ENCODE results near the gene EIF4E2.

DNA sequence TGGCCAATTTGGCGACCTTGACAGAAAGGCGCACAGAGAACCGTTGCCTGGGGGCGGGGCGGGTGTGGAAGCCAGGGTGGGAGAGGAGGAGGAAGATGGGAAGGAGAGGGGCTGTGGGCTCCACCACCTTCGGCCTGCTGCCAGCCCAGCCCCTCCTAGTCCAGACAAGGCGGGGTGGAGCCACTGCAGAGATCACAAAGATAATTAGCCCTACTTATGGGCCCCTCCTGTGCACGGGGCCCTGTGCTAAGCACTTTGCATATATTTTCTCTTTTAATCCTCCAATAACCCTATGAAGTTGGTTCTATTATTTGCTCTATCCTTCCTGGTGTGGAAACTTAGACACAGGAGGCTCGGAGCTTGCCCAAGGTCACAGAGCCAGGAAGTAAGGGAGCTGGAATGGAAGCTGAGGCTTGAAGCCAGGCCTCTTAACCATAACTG lies 49.1 kb upstream of the EIF4E2 start:
- TF ChIP-seq, protein P1, sequence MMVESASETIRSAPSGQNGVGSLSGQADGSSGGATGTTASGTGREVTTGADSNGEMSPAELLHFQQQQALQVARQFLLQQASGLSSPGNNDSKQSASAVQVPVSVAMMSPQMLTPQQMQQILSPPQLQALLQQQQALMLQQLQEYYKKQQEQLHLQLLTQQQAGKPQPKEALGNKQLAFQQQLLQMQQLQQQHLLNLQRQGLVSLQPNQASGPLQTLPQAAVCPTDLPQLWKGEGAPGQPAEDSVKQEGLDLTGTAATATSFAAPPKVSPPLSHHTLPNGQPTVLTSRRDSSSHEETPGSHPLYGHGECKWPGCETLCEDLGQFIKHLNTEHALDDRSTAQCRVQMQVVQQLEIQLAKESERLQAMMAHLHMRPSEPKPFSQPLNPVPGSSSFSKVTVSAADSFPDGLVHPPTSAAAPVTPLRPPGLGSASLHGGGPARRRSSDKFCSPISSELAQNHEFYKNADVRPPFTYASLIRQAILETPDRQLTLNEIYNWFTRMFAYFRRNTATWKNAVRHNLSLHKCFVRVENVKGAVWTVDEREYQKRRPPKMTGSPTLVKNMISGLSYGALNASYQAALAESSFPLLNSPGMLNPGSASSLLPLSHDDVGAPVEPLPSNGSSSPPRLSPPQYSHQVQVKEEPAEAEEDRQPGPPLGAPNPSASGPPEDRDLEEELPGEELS (CRISPR knock-in tag; IDR thresholded peaks at IDR 0.05), result no peak
- TF ChIP-seq CTCF (IDR thresholded peaks at IDR 0.05) (no peak), IRF2 (CRISPR knock-in tag; IDR thresholded peaks at IDR 0.05; ENCODE audit: borderline replicate concordance, low read depth) (no peak), E2F1 (CRISPR knock-in tag; IDR thresholded peaks at IDR 0.05) (no peak), ATF2 (CRISPR knock-in tag; IDR thresholded peaks at IDR 0.05; ENCODE audit: borderline replicate concordance, low read depth) (no peak), ZNF232 (CRISPR knock-in tag; IDR thresholded peaks at IDR 0.05) (no peak), TP53 (CRISPR knock-in tag; IDR thresholded peaks at IDR 0.05) (no peak), ZNF317 (CRISPR knock-in tag; IDR thresholded peaks at IDR 0.05; ENCODE audit: borderline replicate concordance, low read depth) (no peak), ZNF532 (CRISPR knock-in tag; IDR thresholded peaks at IDR 0.05; ENCODE audit: borderline replicate concordance) (no peak), MAX (CRISPR knock-in tag; IDR thresholded peaks at IDR 0.05) (no peak)
- TF ChIP-seq, protein P2, sequence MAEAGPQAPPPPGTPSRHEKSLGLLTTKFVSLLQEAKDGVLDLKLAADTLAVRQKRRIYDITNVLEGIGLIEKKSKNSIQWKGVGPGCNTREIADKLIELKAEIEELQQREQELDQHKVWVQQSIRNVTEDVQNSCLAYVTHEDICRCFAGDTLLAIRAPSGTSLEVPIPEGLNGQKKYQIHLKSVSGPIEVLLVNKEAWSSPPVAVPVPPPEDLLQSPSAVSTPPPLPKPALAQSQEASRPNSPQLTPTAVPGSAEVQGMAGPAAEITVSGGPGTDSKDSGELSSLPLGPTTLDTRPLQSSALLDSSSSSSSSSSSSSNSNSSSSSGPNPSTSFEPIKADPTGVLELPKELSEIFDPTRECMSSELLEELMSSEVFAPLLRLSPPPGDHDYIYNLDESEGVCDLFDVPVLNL (CRISPR knock-in tag; IDR thresholded peaks at IDR 0.05; ENCODE audit: borderline replicate concordance, low read depth), result no peak
- TF ChIP-seq, protein P3, sequence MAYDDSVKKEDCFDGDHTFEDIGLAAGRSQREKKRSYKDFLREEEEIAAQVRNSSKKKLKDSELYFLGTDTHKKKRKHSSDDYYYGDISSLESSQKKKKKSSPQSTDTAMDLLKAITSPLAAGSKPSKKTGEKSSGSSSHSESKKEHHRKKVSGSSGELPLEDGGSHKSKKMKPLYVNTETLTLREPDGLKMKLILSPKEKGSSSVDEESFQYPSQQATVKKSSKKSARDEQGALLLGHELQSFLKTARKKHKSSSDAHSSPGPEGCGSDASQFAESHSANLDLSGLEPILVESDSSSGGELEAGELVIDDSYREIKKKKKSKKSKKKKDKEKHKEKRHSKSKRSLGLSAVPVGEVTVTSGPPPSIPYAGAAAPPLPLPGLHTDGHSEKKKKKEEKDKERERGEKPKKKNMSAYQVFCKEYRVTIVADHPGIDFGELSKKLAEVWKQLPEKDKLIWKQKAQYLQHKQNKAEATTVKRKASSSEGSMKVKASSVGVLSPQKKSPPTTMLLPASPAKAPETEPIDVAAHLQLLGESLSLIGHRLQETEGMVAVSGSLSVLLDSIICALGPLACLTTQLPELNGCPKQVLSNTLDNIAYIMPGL (CRISPR knock-in tag; IDR thresholded peaks at IDR 0.05), result no peak
- TF ChIP-seq, protein P4, sequence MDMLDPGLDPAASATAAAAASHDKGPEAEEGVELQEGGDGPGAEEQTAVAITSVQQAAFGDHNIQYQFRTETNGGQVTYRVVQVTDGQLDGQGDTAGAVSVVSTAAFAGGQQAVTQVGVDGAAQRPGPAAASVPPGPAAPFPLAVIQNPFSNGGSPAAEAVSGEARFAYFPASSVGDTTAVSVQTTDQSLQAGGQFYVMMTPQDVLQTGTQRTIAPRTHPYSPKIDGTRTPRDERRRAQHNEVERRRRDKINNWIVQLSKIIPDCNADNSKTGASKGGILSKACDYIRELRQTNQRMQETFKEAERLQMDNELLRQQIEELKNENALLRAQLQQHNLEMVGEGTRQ (CRISPR knock-in tag; IDR thresholded peaks at IDR 0.05), result no peak

All from WTC11 (cell line).